Panc1 (cell line): Measurements from ENCODE around the gene ABHD14A.

Experiments used
- POLR2AphosphoS5 ChIP-seq: IDR thresholded peaks from 2 replicates; pipeline ENCODE4 v1.6.1; 2012; ENCODE audit warnings: mild to moderate bottlenecking, low read depth, low read length, moderate library complexity
- TF ChIP-seq, protein P1 (sequence below), 2 experiments: IDR thresholded peaks; 2 replicates each; pipeline ENCODE4 v1.6.1; 2011 to 2012; ENCODE audit warnings: low read depth in 2 of 2, control low read depth in 1 of 2, low read length in 1 of 2, mild to moderate bottlenecking in 1 of 2, moderate library complexity in 1 of 2; ENCODE audit not compliant: insufficient read depth in 1 of 2
- TF ChIP-seq, protein P2 (sequence below): fragments of 450-650 bp; IDR thresholded peaks from 2 replicates; pipeline ENCODE4 v1.5.1; 2017; ENCODE audit warnings: mild to moderate bottlenecking

DNA sequence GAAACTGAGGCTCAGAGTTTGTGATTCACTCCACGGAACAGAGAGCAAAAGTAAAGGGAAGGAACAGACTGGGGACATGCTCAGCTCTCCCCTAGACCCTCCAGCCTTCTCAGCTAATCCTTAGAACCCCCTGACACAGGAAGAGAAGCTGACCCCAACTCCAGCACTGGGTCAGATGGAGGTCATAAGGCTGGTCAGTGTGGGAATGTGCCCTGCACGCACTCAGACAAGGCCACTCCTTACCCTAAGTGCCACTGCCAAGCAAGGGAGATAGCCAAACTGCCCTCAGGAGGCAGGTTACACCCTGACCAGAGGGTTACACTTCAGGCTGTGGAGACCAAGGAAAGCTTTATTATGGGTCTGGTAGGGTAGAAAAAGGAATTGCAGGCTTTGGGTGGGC is 19.7 kb downstream of the ABHD14A start:
- TF ChIP-seq, protein P1, sequence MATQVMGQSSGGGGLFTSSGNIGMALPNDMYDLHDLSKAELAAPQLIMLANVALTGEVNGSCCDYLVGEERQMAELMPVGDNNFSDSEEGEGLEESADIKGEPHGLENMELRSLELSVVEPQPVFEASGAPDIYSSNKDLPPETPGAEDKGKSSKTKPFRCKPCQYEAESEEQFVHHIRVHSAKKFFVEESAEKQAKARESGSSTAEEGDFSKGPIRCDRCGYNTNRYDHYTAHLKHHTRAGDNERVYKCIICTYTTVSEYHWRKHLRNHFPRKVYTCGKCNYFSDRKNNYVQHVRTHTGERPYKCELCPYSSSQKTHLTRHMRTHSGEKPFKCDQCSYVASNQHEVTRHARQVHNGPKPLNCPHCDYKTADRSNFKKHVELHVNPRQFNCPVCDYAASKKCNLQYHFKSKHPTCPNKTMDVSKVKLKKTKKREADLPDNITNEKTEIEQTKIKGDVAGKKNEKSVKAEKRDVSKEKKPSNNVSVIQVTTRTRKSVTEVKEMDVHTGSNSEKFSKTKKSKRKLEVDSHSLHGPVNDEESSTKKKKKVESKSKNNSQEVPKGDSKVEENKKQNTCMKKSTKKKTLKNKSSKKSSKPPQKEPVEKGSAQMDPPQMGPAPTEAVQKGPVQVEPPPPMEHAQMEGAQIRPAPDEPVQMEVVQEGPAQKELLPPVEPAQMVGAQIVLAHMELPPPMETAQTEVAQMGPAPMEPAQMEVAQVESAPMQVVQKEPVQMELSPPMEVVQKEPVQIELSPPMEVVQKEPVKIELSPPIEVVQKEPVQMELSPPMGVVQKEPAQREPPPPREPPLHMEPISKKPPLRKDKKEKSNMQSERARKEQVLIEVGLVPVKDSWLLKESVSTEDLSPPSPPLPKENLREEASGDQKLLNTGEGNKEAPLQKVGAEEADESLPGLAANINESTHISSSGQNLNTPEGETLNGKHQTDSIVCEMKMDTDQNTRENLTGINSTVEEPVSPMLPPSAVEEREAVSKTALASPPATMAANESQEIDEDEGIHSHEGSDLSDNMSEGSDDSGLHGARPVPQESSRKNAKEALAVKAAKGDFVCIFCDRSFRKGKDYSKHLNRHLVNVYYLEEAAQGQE (IDR thresholded peaks at IDR 0.05; ENCODE audit: insufficient read depth in 1 of 2, low read depth in 2 of 2, low read length in 1 of 2) = no peak
- TF ChIP-seq, protein P2, sequence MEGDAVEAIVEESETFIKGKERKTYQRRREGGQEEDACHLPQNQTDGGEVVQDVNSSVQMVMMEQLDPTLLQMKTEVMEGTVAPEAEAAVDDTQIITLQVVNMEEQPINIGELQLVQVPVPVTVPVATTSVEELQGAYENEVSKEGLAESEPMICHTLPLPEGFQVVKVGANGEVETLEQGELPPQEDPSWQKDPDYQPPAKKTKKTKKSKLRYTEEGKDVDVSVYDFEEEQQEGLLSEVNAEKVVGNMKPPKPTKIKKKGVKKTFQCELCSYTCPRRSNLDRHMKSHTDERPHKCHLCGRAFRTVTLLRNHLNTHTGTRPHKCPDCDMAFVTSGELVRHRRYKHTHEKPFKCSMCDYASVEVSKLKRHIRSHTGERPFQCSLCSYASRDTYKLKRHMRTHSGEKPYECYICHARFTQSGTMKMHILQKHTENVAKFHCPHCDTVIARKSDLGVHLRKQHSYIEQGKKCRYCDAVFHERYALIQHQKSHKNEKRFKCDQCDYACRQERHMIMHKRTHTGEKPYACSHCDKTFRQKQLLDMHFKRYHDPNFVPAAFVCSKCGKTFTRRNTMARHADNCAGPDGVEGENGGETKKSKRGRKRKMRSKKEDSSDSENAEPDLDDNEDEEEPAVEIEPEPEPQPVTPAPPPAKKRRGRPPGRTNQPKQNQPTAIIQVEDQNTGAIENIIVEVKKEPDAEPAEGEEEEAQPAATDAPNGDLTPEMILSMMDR = no peak
- TF ChIP-seq POLR2AphosphoS5 = no peak
